ENCODE measurements around the gene CXCR3. TPM values are rescaled to one million over a fixed set of nuclear protein-coding genes. Genes with fewer than 3 reads are reported as not detected.

Gene CXCR3
- total RNA-seq = not detected in 2 replicates

GRCh38 chrX:71618303-71618721, at the start of gene CXCR3:
CXCR3 (minus strand) TSS chrX:71618511; CDS start chrX:71618449, 62 bp downstream.

GRCh38 chrX:71667328-71668247, 49.3 kb upstream of the CXCR3 start, which contains the start of gene LOC101059915:
LOC101059915 (plus strand) TSS chrX:71667546.

GRCh38 chrX:71578253-71579135, 39.8 kb downstream of the CXCR3 start, which contains the start of gene GCNA:
GCNA (plus strand) TSS chrX:71578437; CDS start chrX:71580822, 2,385 bp downstream.

Other genes with a start within 250 kb of the CXCR3 start
- 73.1 and 101 TPM in 2 replicates for gene OGT, start 85.4 kb downstream of the CXCR3 start, total RNA-seq
- gene GCNA, start 40.1 kb downstream of the CXCR3 start, total RNA-seq = 0.97 and 2.0 TPM in 2 replicates
- not detected in 2 replicates for gene CXorf49, start 99.8 kb upstream of the CXCR3 start, total RNA-seq
- not detected in 2 replicates for gene CXorf49B, start 144.8 kb upstream of the CXCR3 start, total RNA-seq